GM12892 (cell line): ENCODE data around the gene OR11A1.

ENCODE experiments used
- POLR2A ChIP-seq: IDR thresholded peaks from 2 replicates; pipeline ENCODE4 v1.6.1; 2011; ENCODE audit warnings: low read depth, low read length, control low read depth
- POLR2AphosphoS5 ChIP-seq: IDR thresholded peaks from 2 replicates; pipeline ENCODE4 v1.6.1; 2011; ENCODE audit warnings: low read depth, low read length, control low read depth
- TAF1 ChIP-seq: IDR thresholded peaks from 2 replicates; pipeline ENCODE4 v1.6.1; 2011; ENCODE audit warnings: low read depth, mild to moderate bottlenecking, control low read depth, low read length, borderline replicate concordance

- TF ChIP-seq POLR2AphosphoS5 (no peak), POLR2A (no peak), TAF1 (no peak)
Observed at GRCh38 chr6:29477923-29478450, 21.1 kb upstream of the OR11A1 start.
